ENCODE measurements around the gene CASP10.
"Not testable (repeated sequence)": the region's sequence is repeated elsewhere in the genome, so short reads cannot be mapped to it uniquely, and the experiment has no call there.

DNA sequence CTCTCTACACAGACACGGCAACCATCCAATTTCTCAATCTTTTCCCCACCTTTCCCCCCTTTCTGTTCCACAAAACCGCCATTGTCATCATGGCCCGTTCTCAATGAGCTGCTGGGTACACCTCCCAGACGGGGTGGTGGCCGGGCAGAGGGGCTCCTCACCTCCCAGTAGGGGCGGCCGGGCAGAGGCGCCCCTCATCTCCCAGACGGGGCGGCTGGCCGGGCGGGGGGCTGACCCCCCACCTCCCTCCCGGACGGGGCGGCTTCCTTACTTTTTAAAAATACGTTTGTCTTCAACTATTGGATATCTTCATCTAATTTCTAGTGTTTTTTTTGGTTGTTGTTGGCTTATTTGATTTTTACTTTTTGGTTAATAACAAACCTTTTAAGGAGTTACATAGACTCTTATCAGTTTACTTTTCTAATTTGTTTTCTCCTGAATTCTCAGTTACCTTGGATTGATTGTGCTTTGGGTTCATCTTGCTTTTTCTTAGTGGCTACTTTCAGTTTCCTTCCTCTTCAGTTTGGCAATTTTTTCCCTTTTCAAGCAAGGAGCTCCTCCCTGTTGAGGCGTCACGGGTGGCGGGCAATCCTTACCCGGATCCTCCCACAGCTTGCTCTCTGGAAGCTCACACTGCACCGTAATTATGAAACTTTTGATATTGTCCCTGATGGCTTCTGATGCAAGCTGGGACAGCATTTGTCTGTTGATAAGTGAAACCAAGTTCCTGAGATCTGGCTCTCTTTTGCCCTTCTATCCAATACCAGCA, 56.4 kb downstream of the CASP10 start:
- TF ChIP-seq, protein P1, sequence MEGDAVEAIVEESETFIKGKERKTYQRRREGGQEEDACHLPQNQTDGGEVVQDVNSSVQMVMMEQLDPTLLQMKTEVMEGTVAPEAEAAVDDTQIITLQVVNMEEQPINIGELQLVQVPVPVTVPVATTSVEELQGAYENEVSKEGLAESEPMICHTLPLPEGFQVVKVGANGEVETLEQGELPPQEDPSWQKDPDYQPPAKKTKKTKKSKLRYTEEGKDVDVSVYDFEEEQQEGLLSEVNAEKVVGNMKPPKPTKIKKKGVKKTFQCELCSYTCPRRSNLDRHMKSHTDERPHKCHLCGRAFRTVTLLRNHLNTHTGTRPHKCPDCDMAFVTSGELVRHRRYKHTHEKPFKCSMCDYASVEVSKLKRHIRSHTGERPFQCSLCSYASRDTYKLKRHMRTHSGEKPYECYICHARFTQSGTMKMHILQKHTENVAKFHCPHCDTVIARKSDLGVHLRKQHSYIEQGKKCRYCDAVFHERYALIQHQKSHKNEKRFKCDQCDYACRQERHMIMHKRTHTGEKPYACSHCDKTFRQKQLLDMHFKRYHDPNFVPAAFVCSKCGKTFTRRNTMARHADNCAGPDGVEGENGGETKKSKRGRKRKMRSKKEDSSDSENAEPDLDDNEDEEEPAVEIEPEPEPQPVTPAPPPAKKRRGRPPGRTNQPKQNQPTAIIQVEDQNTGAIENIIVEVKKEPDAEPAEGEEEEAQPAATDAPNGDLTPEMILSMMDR (IDR thresholded peaks at IDR 0.05): not testable (repeated sequence)
- TF ChIP-seq NFIC (IDR thresholded peaks at IDR 0.05; ENCODE audit: borderline replicate concordance); EZH2phosphoT487 (IDR thresholded peaks at IDR 0.05; ENCODE audit: borderline replicate concordance, low read depth); EP300 (IDR thresholded peaks at IDR 0.05; ENCODE audit: borderline replicate concordance in 1 of 2, low read depth in 1 of 2, low read length in 1 of 2); RAD21 (IDR thresholded peaks at IDR 0.05; ENCODE audit: low read length); MXI1 (IDR thresholded peaks at IDR 0.05; ENCODE audit: low read depth, low read length); SIN3A (IDR thresholded peaks at IDR 0.05; ENCODE audit: borderline replicate concordance, low read depth, low read length); POLR2AphosphoS5 (IDR thresholded peaks at IDR 0.05; ENCODE audit: low read depth, low read length); FOXM1 (IDR thresholded peaks at IDR 0.05; ENCODE audit: low read depth); YY1 (IDR thresholded peaks at IDR 0.05; ENCODE audit: low read depth): not testable (repeated sequence)
- TF ChIP-seq, protein P2, sequence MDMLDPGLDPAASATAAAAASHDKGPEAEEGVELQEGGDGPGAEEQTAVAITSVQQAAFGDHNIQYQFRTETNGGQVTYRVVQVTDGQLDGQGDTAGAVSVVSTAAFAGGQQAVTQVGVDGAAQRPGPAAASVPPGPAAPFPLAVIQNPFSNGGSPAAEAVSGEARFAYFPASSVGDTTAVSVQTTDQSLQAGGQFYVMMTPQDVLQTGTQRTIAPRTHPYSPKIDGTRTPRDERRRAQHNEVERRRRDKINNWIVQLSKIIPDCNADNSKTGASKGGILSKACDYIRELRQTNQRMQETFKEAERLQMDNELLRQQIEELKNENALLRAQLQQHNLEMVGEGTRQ (IDR thresholded peaks at IDR 0.05; ENCODE audit: borderline replicate concordance, low read depth, low read length): not testable (repeated sequence)
- TF ChIP-seq, protein P3, sequence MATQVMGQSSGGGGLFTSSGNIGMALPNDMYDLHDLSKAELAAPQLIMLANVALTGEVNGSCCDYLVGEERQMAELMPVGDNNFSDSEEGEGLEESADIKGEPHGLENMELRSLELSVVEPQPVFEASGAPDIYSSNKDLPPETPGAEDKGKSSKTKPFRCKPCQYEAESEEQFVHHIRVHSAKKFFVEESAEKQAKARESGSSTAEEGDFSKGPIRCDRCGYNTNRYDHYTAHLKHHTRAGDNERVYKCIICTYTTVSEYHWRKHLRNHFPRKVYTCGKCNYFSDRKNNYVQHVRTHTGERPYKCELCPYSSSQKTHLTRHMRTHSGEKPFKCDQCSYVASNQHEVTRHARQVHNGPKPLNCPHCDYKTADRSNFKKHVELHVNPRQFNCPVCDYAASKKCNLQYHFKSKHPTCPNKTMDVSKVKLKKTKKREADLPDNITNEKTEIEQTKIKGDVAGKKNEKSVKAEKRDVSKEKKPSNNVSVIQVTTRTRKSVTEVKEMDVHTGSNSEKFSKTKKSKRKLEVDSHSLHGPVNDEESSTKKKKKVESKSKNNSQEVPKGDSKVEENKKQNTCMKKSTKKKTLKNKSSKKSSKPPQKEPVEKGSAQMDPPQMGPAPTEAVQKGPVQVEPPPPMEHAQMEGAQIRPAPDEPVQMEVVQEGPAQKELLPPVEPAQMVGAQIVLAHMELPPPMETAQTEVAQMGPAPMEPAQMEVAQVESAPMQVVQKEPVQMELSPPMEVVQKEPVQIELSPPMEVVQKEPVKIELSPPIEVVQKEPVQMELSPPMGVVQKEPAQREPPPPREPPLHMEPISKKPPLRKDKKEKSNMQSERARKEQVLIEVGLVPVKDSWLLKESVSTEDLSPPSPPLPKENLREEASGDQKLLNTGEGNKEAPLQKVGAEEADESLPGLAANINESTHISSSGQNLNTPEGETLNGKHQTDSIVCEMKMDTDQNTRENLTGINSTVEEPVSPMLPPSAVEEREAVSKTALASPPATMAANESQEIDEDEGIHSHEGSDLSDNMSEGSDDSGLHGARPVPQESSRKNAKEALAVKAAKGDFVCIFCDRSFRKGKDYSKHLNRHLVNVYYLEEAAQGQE (IDR thresholded peaks at IDR 0.05; ENCODE audit: low read depth, low read length): not testable (repeated sequence)
- TF ChIP-seq, protein P4, sequence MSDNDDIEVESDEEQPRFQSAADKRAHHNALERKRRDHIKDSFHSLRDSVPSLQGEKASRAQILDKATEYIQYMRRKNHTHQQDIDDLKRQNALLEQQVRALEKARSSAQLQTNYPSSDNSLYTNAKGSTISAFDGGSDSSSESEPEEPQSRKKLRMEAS (IDR thresholded peaks at IDR 0.05; ENCODE audit: low read depth): not testable (repeated sequence)

Measured in SK-N-SH (cell line).